Epithelial cell of esophagus (primary cell): Measurements from ENCODE around the gene POU2F1.

ENCODE experiments used
- DNase-seq: peaks from one replicate; pipeline ENCODE4 v3.0.0; 2010; ENCODE audit warnings: low read depth
- H3K4me3 ChIP-seq: 2 replicates; pipeline ENCODE4 v1.5.1; 2011; ENCODE audit warnings: mild to moderate bottlenecking, low read length, control low read depth
- CTCF ChIP-seq: IDR thresholded peaks from 2 replicates; pipeline ENCODE4 v1.5.1; 2011; ENCODE audit warnings: low read depth, mild to moderate bottlenecking, low read length, control low read depth, inconsistent platforms; ENCODE audit not compliant: insufficient read depth; ENCODE audit errors: missing control alignments

The POU2F1 gene

DNA sequence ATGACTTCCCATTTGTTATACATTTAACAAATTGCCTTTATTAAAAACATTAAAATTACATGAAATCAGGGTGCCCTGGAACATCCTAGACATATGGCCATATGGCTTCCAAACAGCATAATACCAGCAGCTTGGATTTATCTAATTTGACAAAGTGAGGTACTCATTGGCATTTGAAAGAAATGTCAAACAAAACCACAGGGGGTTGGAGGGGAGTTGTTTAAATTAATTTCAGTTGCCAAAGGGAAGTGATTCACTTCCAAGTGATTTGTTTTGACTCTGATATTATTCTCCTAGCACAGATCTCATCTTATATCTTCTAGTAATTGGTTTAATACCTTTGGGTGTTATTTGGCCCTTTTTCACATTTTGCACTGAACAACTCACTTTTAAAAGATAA lies 24.5 kb upstream of the POU2F1 start:
- no peak for TF ChIP-seq CTCF
- no peak for DNase-seq
- no peak overlapping the region for H3K4me3 ChIP-seq

DNA sequence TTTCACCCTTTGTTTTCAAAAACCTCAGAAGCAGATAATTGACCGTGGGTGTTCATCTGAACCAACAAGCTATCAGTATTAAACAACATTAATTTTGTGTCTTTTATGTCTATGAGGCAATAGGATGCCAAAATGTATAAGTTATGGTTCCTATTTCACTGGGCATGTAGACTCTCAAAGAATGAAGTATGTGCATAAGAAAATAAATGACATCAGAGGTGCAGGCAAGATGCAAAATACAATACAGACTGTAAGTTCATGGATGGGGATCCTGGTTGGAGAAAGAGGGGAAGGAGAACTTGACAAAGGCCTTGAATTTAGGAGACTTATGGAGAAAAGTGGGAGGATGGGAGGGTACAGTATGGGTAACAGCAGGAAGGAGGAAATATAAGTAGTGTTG lies 23.4 kb upstream of the POU2F1 start:
- TF ChIP-seq CTCF = no peak
- no peak for DNase-seq
- H3K4me3 ChIP-seq = no peak overlapping the region

GRCh38 chr1:167197692-167198091 lies 23.0 kb upstream of the POU2F1 start:
- no peak for TF ChIP-seq CTCF
- H3K4me3 ChIP-seq = no peak overlapping the region
- no peak for DNase-seq

GRCh38 chr1:167198518-167199133 lies 22.1 kb upstream of the POU2F1 start:
- no peak for DNase-seq
- no peak overlapping the region for H3K4me3 ChIP-seq

GRCh38 chr1:167199656-167200055 lies 21.0 kb upstream of the POU2F1 start:
- no peak overlapping the region for H3K4me3 ChIP-seq
- DNase-seq = no peak
- no peak for TF ChIP-seq CTCF

More at GRCh38 chr1:167198518-167199133, 22.1 kb upstream of the POU2F1 start:
- no peak for TF ChIP-seq CTCF

GRCh38 chr1:167200272-167200671 lies 20.4 kb upstream of the POU2F1 start:
- no peak for TF ChIP-seq CTCF
- H3K4me3 ChIP-seq = no peak overlapping the region

DNA sequence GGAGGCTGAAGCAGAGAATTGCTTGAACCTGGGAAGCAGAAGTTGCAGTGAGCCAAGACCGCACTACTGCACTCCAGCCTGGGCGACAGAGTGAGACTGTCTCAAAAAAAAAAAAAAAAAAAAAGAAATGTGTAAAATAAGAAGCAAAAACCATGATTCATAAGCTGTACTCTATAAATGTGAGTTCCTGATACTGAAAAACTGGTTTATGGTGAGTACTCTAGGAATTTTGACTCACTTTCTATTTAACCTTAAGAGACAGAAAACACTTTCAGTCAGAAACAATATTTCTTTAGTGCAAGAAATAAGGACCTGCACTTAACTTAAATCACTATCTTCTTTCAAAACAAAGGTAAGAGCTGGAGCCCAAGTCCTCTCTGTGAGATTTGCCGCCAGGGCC lies 19.9 kb upstream of the POU2F1 start:
- no peak for TF ChIP-seq CTCF
- no peak overlapping the region for H3K4me3 ChIP-seq
- DNase-seq = peak; percentile 57

More at GRCh38 chr1:167200272-167200671, 20.4 kb upstream of the POU2F1 start:
- no peak for DNase-seq
